ENCODE data around the gene TYROBP. TPM values are rescaled to one million over a fixed set of nuclear protein-coding genes. Genes with fewer than 3 reads are reported as not detected.

Gene TYROBP
- total RNA-seq, 1 donor from 2014 or later: 460 TPM

GRCh38 chr19:35940078-35940775, 32.1 kb upstream of the TYROBP start:
- H3K27ac ChIP-seq: no peak overlapping the region
- intact Hi-C loops (cut with DNase I): no loop called here
- no peaks in the 10 kb centered on the region for H3K9me3 ChIP-seq
- H3K4me1 ChIP-seq: peaks cover 20% of the 10 kb centered on the region
- no peaks in the 10 kb centered on the region for H3K27me3 ChIP-seq (ENCODE audit: low read depth)
- no peak overlapping the region for H3K4me3 ChIP-seq
- no peak for DNase-seq
- ATAC-seq: no peak
- peaks cover 34% of the 10 kb centered on the region for H3K36me3 ChIP-seq
- TF ChIP-seq CTCF (IDR thresholded peaks at IDR 0.05): no peak

DNA sequence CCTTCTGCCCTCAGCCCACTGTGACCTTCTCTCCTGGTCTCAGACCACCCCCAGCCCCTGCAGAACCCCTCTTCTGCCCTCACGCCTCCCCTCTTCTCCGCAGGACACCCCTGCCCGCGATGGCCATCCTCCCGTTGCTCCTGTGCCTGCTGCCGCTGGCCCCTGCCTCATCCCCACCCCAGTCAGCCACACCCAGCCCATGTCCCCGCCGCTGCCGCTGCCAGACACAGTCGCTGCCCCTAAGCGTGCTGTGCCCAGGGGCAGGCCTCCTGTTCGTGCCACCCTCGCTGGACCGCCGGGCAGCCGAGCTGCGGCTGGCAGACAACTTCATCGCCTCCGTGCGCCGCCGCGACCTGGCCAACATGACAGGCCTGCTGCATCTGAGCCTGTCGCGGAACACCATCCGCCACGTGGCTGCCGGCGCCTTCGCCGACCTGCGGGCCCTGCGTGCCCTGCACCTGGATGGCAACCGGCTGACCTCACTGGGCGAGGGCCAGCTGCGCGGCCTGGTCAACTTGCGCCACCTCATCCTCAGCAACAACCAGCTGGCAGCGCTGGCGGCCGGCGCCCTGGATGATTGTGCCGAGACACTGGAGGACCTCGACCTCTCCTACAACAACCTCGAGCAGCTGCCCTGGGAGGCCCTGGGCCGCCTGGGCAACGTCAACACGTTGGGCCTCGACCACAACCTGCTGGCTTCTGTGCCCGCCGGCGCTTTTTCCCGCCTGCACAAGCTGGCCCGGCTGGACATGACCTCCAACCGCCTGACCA, 31.4 kb upstream of the TYROBP start:
- no peak for ATAC-seq
- intact Hi-C loops (cut with DNase I): no loop called here
- Histone ChIP-seq H3K27ac (no peak overlapping the region), H3K4me3 (no peak overlapping the region), H3K9me3 (no peaks in the 10 kb centered on the region), H3K36me3 (peaks cover 28% of the 10 kb centered on the region), H3K4me1 (peaks cover 25% of the 10 kb centered on the region), H3K27me3 (ENCODE audit: low read depth) (no peaks in the 10 kb centered on the region)
- no peak for DNase-seq
- TF ChIP-seq CTCF (IDR thresholded peaks at IDR 0.05): no peak

- no peaks in the 10 kb centered on the region for H3K9me3 ChIP-seq
- no peak overlapping the region for H3K27ac ChIP-seq
- DNase-seq: no peak
- TF ChIP-seq CTCF (IDR thresholded peaks at IDR 0.05): no peak
- H3K27me3 ChIP-seq (ENCODE audit: low read depth): no peaks in the 10 kb centered on the region
- H3K4me1 ChIP-seq: peaks cover 25% of the 10 kb centered on the region
- intact Hi-C loops (cut with DNase I): no loop called here
- H3K4me3 ChIP-seq: no peak overlapping the region
- peaks cover 20% of the 10 kb centered on the region for H3K36me3 ChIP-seq
- no peak for ATAC-seq
Measured at GRCh38 chr19:35938282-35939224, 30.5 kb upstream of the TYROBP start.

GRCh38 chr19:35937345-35938281, 29.5 kb upstream of the TYROBP start:
- ATAC-seq: peak; percentile 5 to 19
- intact Hi-C loops (cut with DNase I): no loop called here
- TF ChIP-seq CTCF (IDR thresholded peaks at IDR 0.05): no peak
- Histone ChIP-seq H3K4me3 (peak overlapping the region; percentile 54), H3K9me3 (no peaks in the 10 kb centered on the region), H3K36me3 (peaks cover 20% of the 10 kb centered on the region), H3K4me1 (peaks cover 25% of the 10 kb centered on the region), H3K27me3 (ENCODE audit: low read depth) (no peaks in the 10 kb centered on the region), H3K27ac (peak overlapping the region; percentile 67)
- DNase-seq: no peak
